Body of pancreas (tissue), 4 donors: Measurements from ENCODE around the gene SLC4A5.

Source experiments
- CTCF ChIP-seq, 7 experiments: fragments of 450-650 bp in 4 of 7; fragments of 200-600 bp in 3 of 7; sonication (generic) in 3 of 7; IDR thresholded peaks; one replicate each; pipeline ENCODE4 v1.5.1; 2016 to 2019; ENCODE audit warnings: antibody characterized with exemption in 7 of 7
- POLR2A ChIP-seq, 3 donors: fragments of 450-650 bp; IDR thresholded peaks; one replicate each; pipeline ENCODE4 v1.6.1; 2016; ENCODE audit warnings: antibody characterized with exemption in 3 of 3, mild to moderate bottlenecking in 2 of 3

GRCh38 chr2:74278176-74278575 is 65.0 kb downstream of the SLC4A5 start:
- TF ChIP-seq POLR2A (IDR thresholded peaks at IDR 0.05): no peak
- no peak for TF ChIP-seq CTCF (IDR thresholded peaks at IDR 0.05)
